Measurements from ENCODE around the gene PRDM16.

PRDM16 gene

GRCh38 chr1:3222042-3222692, 153.2 kb downstream of the PRDM16 start:
- DNase-seq (no peak), ATAC-seq (ENCODE audit: insufficient read depth, low read depth) (no peak)
- no peaks in the 10 kb centered on the region for H3K4me1 ChIP-seq (ENCODE audit: insufficient read depth, low read length)
- H3K36me3 ChIP-seq (ENCODE audit: insufficient read depth, low read length): no peaks in the 10 kb centered on the region
- H3K4me3 ChIP-seq (ENCODE audit: low read depth in 1 of 2, low read length in 2 of 2): no peak overlapping the region
- no peak overlapping the region for H3K9ac ChIP-seq (ENCODE audit: low read depth, low read length)
- TF ChIP-seq CTCF (IDR thresholded peaks at IDR 0.05; ENCODE audit: borderline replicate concordance, extremely low read depth, low read length, poor library complexity, severe bottlenecking) (no peak), EZH2 (IDR thresholded peaks at IDR 0.05; ENCODE audit: borderline replicate concordance, low read depth, low read length, severe bottlenecking) (no peak)
- no peak overlapping the region for H3K27ac ChIP-seq (ENCODE audit: low read length)
- H4K20me1 ChIP-seq (ENCODE audit: insufficient read depth, low read length): peaks cover 15% of the 10 kb centered on the region
- no peak overlapping the region for H3K4me2 ChIP-seq (ENCODE audit: insufficient read depth, low read length)
- H3K27me3 ChIP-seq (ENCODE audit: insufficient read depth, low read length, poor library complexity): peaks cover 5% of the 10 kb centered on the region
- no peaks in the 10 kb centered on the region for H3K79me2 ChIP-seq (ENCODE audit: insufficient read depth, low read length)
- no peaks in the 10 kb centered on the region for H3K9me3 ChIP-seq (ENCODE audit: insufficient read depth, low read length, severe bottlenecking)
- H2AFZ ChIP-seq (ENCODE audit: low read depth, low read length): no peak overlapping the region

DNA sequence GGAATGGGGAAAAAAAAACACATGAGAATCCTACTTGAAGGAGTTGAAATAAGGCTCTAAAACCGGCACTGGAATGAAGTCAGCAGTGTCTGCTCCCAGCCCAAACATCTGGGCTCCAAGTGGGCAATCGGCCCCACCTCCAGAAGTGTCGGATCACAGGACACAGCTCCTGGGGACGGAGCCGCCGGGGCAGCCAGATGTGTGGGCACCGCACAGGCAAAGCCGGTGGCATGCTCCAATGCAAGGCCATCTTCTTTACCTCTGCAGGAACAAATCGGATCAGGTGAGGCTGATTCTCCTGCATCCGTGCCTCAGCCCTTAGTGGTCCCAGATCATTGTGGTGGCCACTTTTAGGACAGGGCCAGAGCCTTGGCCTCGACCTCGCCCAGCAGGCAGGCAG, 156.7 kb downstream of the PRDM16 start:
- TF ChIP-seq EZH2 (IDR thresholded peaks at IDR 0.05; ENCODE audit: borderline replicate concordance, low read depth, low read length, severe bottlenecking) (no peak), CTCF (IDR thresholded peaks at IDR 0.05; ENCODE audit: borderline replicate concordance, extremely low read depth, low read length, poor library complexity, severe bottlenecking) (no peak)
- peaks cover 5% of the 10 kb centered on the region for H3K27me3 ChIP-seq (ENCODE audit: insufficient read depth, low read length, poor library complexity)
- peaks cover 8% of the 10 kb centered on the region for H4K20me1 ChIP-seq (ENCODE audit: insufficient read depth, low read length)
- H3K4me3 ChIP-seq (ENCODE audit: low read depth in 1 of 2, low read length in 2 of 2): no peak overlapping the region
- no peaks in the 10 kb centered on the region for H3K79me2 ChIP-seq (ENCODE audit: insufficient read depth, low read length)
- H3K9me3 ChIP-seq (ENCODE audit: insufficient read depth, low read length, severe bottlenecking): no peaks in the 10 kb centered on the region
- no peaks in the 10 kb centered on the region for H3K4me1 ChIP-seq (ENCODE audit: insufficient read depth, low read length)
- no peak overlapping the region for H3K27ac ChIP-seq (ENCODE audit: low read length)
- DNase-seq (no peak), ATAC-seq (ENCODE audit: insufficient read depth, low read depth) (no peak)
- H2AFZ ChIP-seq (ENCODE audit: low read depth, low read length): no peak overlapping the region
- H3K4me2 ChIP-seq (ENCODE audit: insufficient read depth, low read length): no peak overlapping the region
- no peaks in the 10 kb centered on the region for H3K36me3 ChIP-seq (ENCODE audit: insufficient read depth, low read length)
- H3K9ac ChIP-seq (ENCODE audit: low read depth, low read length): no peak overlapping the region

DNA sequence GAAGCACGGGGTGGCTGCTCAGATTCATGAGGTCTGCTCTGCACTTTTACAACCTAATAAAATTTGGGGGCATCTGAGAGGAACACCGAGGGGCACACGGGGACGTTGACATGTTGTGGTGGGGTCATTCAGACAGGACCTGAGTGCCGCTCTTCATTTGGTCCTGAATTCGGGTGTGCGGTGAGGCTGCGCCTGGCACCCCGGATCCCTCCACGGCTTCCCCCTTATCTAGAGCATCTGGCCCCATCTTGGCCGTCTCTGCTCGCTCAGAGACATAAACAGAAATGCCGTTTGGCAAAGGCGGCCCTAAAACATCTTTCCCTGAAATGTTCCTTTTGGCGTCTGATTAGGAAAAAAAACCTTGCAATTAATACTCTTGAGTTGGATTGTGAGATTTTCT, 157.2 kb downstream of the PRDM16 start:
- no peak overlapping the region for H2AFZ ChIP-seq (ENCODE audit: low read depth, low read length)
- H3K36me3 ChIP-seq (ENCODE audit: insufficient read depth, low read length): no peaks in the 10 kb centered on the region
- no peaks in the 10 kb centered on the region for H3K9me3 ChIP-seq (ENCODE audit: insufficient read depth, low read length, severe bottlenecking)
- no peak for ATAC-seq (ENCODE audit: insufficient read depth, low read depth)
- H3K27me3 ChIP-seq (ENCODE audit: insufficient read depth, low read length, poor library complexity): peaks cover 5% of the 10 kb centered on the region
- H3K4me3 ChIP-seq (ENCODE audit: low read depth in 1 of 2, low read length in 2 of 2): no peak overlapping the region
- no peaks in the 10 kb centered on the region for H3K4me1 ChIP-seq (ENCODE audit: insufficient read depth, low read length)
- no peak overlapping the region for H3K27ac ChIP-seq (ENCODE audit: low read length)
- peaks cover 7% of the 10 kb centered on the region; the same call in 1 of the 2 replicates for H4K20me1 ChIP-seq (ENCODE audit: insufficient read depth, low read length)
- no peak overlapping the region for H3K9ac ChIP-seq (ENCODE audit: low read depth, low read length)
- H3K79me2 ChIP-seq (ENCODE audit: insufficient read depth, low read length): no peaks in the 10 kb centered on the region
- no peak for DNase-seq
- TF ChIP-seq CTCF (IDR thresholded peaks at IDR 0.05; ENCODE audit: borderline replicate concordance, extremely low read depth, low read length, poor library complexity, severe bottlenecking) (no peak), EZH2 (IDR thresholded peaks at IDR 0.05; ENCODE audit: borderline replicate concordance, low read depth, low read length, severe bottlenecking) (no peak)
- no peak overlapping the region for H3K4me2 ChIP-seq (ENCODE audit: insufficient read depth, low read length)
